Astrocyte (in vitro differentiated cells and primary cell): ENCODE measurements around the gene KIF26B. TPM values are rescaled to one million over a fixed set of nuclear protein-coding genes. Genes with fewer than 3 reads are reported as not detected.

Source experiments
- DNase-seq: peaks from one replicate; pipeline ENCODE4 v3.0.0-alpha.2; 2010; ENCODE audit warnings: low read depth
- FAIRE-seq: peaks from 2 replicates; lab custom pipeline; 2011; peaks lifted over from hg19 to GRCh38; lab: Jason Lieb, UNC
- H2AFZ ChIP-seq: 2 replicates; pipeline ENCODE4 v1.6.0; 2012; ENCODE audit warnings: low read depth, low read length, inconsistent platforms
- H3K27ac ChIP-seq: 2 replicates; pipeline ENCODE4 v1.5.1; 2011; ENCODE audit warnings: low read depth, low read length, inconsistent platforms
- H3K27me3 ChIP-seq: 2 replicates; pipeline ENCODE4 v1.6.0; 2011; ENCODE audit warnings: low read length, inconsistent platforms; ENCODE audit not compliant: insufficient read depth
- H3K36me3 ChIP-seq: 2 replicates; pipeline ENCODE4 v1.5.1; 2011; ENCODE audit warnings: low read length, inconsistent platforms; ENCODE audit not compliant: insufficient read depth
- H3K4me1 ChIP-seq: 2 replicates; pipeline ENCODE4 v1.5.1; 2011; ENCODE audit warnings: low read length, inconsistent platforms; ENCODE audit not compliant: insufficient read depth
- H3K4me2 ChIP-seq: 2 replicates; pipeline ENCODE4 v1.6.0; 2012; ENCODE audit warnings: low read length, inconsistent platforms
- H3K4me3 ChIP-seq: 2 replicates; pipeline ENCODE4 v1.5.1; 2011; ENCODE audit warnings: low read depth, mild to moderate bottlenecking, low read length, inconsistent platforms; ENCODE audit not compliant: insufficient read depth
- H3K79me2 ChIP-seq: 2 replicates; pipeline ENCODE4 v1.6.0; 2012; ENCODE audit warnings: mild to moderate bottlenecking, low read length, inconsistent platforms; ENCODE audit not compliant: insufficient read depth
- H3K9ac ChIP-seq: 2 replicates; pipeline ENCODE4 v1.6.0; 2012; ENCODE audit warnings: mild to moderate bottlenecking, low read length, inconsistent platforms
- H3K9me3 ChIP-seq: 2 replicates; pipeline ENCODE4 v1.5.1; 2012; ENCODE audit warnings: low read depth, mild to moderate bottlenecking, low read length, inconsistent platforms; ENCODE audit not compliant: insufficient read depth
- H4K20me1 ChIP-seq: 2 replicates; pipeline ENCODE4 v1.6.0; 2012; ENCODE audit warnings: low read length, inconsistent platforms; ENCODE audit not compliant: insufficient read depth
- H3K27ac Mint-ChIP-seq: one replicate; pipeline ENCODE4 v1.8.0; 2021; ENCODE audit warnings: mild to moderate bottlenecking, mixed read lengths; ENCODE audit not compliant: unreplicated experiment
- H3K27me3 Mint-ChIP-seq: one replicate; pipeline ENCODE4 v1.8.0; 2021; ENCODE audit warnings: low read depth, mixed read lengths; ENCODE audit not compliant: unreplicated experiment
- H3K36me3 Mint-ChIP-seq: one replicate; pipeline ENCODE4 v1.8.0; 2021; ENCODE audit warnings: low read depth, mixed read lengths; ENCODE audit not compliant: unreplicated experiment
- H3K4me1 Mint-ChIP-seq: one replicate; pipeline ENCODE4 v1.8.0; 2021; ENCODE audit warnings: low read depth, mixed read lengths; ENCODE audit not compliant: unreplicated experiment
- H3K4me3 Mint-ChIP-seq: one replicate; pipeline ENCODE4 v1.8.0; 2021; ENCODE audit warnings: mild to moderate bottlenecking, moderate library complexity, mixed read lengths; ENCODE audit not compliant: unreplicated experiment
- H3K9me3 Mint-ChIP-seq: one replicate; pipeline ENCODE4 v1.8.0; 2021; ENCODE audit warnings: mild to moderate bottlenecking, mixed read lengths; ENCODE audit not compliant: unreplicated experiment
- CTCF ChIP-seq: IDR thresholded peaks from 2 replicates; pipeline ENCODE4 v1.5.1; 2011; ENCODE audit warnings: low read depth, mild to moderate bottlenecking, inconsistent platforms, low read length, moderate library complexity; ENCODE audit not compliant: insufficient read depth
- EZH2 ChIP-seq: IDR thresholded peaks from 2 replicates; pipeline ENCODE4 v1.6.1; 2012; ENCODE audit warnings: mild to moderate bottlenecking, low read length, inconsistent platforms; ENCODE audit not compliant: insufficient read depth
- total RNA-seq: library from RNA; stranded (reverse); gene quantifications from 2 replicates; pipeline ENCODE4 v1.2.1, GENCODE V29; 2021

Gene KIF26B
- total RNA-seq, 1 donor from 2014 or later: 6.8 TPM

GRCh38 chr1:245578308-245578707, 423.5 kb downstream of the KIF26B start:
- Histone ChIP-seq H3K4me2 (no peak overlapping the region), H3K9ac (no peak overlapping the region), H3K4me1 (peaks cover 2% of the 10 kb centered on the region), H3K36me3 (no peaks in the 10 kb centered on the region), H3K79me2 (no peaks in the 10 kb centered on the region), H3K4me3 (no peak overlapping the region), H4K20me1 (no peaks in the 10 kb centered on the region), H3K27me3 (no peaks in the 10 kb centered on the region), H3K9me3 (no peaks in the 10 kb centered on the region), H3K27ac (no peak overlapping the region), H2AFZ (no peak overlapping the region)
- Mint-ChIP-seq H3K36me3 (peaks cover 3% of the 10 kb centered on the region), H3K27me3 (peaks cover 18% of the 10 kb centered on the region), H3K4me1 (peaks cover 15% of the 10 kb centered on the region), H3K9me3 (peaks cover 8% of the 10 kb centered on the region), H3K4me3 (no peak overlapping the region), H3K27ac (no peak overlapping the region)
- no peak for DNase-seq
- FAIRE-seq: no peak
- TF ChIP-seq EZH2 (no peak), CTCF (no peak)

GRCh38 chr1:245578771-245579170, 424.0 kb downstream of the KIF26B start:
- Histone ChIP-seq H3K4me2 (no peak overlapping the region), H3K9ac (no peak overlapping the region), H3K27ac (no peak overlapping the region), H4K20me1 (no peaks in the 10 kb centered on the region), H3K9me3 (no peaks in the 10 kb centered on the region), H3K4me3 (no peak overlapping the region), H2AFZ (no peak overlapping the region), H3K79me2 (no peaks in the 10 kb centered on the region), H3K4me1 (peaks cover 2% of the 10 kb centered on the region), H3K36me3 (no peaks in the 10 kb centered on the region), H3K27me3 (no peaks in the 10 kb centered on the region)
- no peak for TF ChIP-seq EZH2
- no peak for TF ChIP-seq CTCF
- Mint-ChIP-seq H3K4me3 (no peak overlapping the region), H3K9me3 (peaks cover 8% of the 10 kb centered on the region), H3K36me3 (peaks cover 5% of the 10 kb centered on the region), H3K27me3 (peaks cover 18% of the 10 kb centered on the region), H3K27ac (no peak overlapping the region), H3K4me1 (peaks cover 19% of the 10 kb centered on the region)
- DNase-seq (peak; percentile 57), FAIRE-seq (no peak)

GRCh38 chr1:245579881-245580280, 425.1 kb downstream of the KIF26B start:
- H3K27ac ChIP-seq: no peak overlapping the region
- H3K79me2 ChIP-seq: no peaks in the 10 kb centered on the region
- no peak for DNase-seq
- no peak overlapping the region for H3K27ac Mint-ChIP-seq
- peaks cover 5% of the 10 kb centered on the region for H3K36me3 Mint-ChIP-seq
- no peak for FAIRE-seq
- peaks cover 30% of the 10 kb centered on the region for H3K4me1 Mint-ChIP-seq
- no peak overlapping the region for H3K4me3 Mint-ChIP-seq
- H3K9me3 ChIP-seq: no peaks in the 10 kb centered on the region
- H3K4me2 ChIP-seq: no peak overlapping the region
- no peak overlapping the region for H3K4me3 ChIP-seq
- no peak overlapping the region for H2AFZ ChIP-seq
- no peaks in the 10 kb centered on the region for H3K36me3 ChIP-seq
- peaks cover 8% of the 10 kb centered on the region for H3K9me3 Mint-ChIP-seq
- peaks cover 18% of the 10 kb centered on the region for H3K27me3 Mint-ChIP-seq
- no peak for TF ChIP-seq EZH2
- no peak for TF ChIP-seq CTCF
- H3K9ac ChIP-seq: no peak overlapping the region
- peaks cover 9% of the 10 kb centered on the region for H3K4me1 ChIP-seq
- H4K20me1 ChIP-seq: no peaks in the 10 kb centered on the region
- H3K27me3 ChIP-seq: no peaks in the 10 kb centered on the region
